ENCODE data around the gene LIME1.
"Not testable (repeated sequence)": the region's sequence is repeated elsewhere in the genome, so short reads cannot be mapped to it uniquely, and the experiment has no call there.

LIME1 gene

DNA sequence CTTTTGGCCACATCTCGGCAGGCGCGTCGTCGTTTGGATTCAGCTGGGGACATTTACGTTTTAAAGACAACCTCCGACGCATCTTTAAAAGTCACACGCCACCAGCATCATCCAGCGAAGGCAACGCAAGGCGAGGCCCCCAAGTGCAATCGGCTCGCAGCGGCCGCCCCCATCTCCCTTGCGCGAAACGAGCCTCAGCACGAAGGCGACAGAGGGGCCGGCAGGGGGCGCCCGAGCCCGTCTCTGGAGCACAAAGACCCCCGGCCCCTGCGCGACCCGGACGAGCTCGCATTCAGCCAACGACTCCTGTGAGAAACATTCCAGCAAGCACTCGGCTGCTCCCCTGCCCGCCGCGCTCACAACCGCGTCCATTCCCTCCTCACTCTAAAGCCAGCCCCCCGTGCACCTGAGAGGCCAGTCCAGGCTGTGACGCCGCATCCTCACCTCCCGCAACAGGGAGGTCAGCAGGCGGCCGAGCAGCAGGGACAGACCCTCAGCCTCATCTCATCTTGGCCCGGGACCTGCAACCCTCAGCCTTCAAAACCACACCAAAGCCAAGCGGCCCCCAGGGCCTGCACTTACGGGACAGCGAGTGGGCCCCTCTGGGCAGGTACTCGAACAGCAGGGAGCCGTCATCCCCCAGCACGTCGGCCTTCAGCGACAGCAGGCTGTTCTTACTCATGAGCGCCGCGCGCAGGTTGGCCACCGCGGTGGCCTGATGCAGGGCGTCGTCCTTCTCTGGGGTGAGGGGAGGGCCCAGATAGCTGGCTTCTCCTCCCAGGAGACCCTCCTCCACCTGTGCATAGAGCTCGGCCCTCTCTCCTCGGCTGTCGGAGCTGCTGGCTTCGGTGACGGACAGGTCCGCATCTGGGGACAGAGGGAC, 38.9 kb downstream of the LIME1 start:
- peak in 1 of 4 experiments; percentile 22 for DNase-seq

DNA sequence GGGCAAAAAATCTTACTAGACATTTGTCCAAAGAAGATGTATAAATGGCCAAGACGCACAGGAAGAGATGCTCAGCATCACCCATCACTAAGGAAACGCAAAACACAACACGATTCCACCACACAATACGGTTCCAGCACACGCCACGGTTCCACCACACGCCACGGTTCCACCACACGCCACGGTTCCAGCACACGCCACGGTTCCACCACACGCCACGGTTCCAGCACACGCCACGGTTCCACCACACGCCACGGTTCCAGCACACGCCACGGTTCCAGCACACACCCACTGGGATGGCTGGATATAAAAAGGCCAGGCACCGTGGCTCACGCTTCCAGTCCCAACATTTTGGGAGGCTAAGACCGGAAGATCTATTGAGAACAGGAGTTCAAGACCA, 40.4 kb downstream of the LIME1 start:
- DNase-seq = not testable (repeated sequence)

GRCh38 chr20:63777614-63778013, 41.1 kb downstream of the LIME1 start:
- no peak for DNase-seq

GRCh38 chr20:63778034-63778752, 41.7 kb downstream of the LIME1 start:
- DNase-seq = no peak

DNA sequence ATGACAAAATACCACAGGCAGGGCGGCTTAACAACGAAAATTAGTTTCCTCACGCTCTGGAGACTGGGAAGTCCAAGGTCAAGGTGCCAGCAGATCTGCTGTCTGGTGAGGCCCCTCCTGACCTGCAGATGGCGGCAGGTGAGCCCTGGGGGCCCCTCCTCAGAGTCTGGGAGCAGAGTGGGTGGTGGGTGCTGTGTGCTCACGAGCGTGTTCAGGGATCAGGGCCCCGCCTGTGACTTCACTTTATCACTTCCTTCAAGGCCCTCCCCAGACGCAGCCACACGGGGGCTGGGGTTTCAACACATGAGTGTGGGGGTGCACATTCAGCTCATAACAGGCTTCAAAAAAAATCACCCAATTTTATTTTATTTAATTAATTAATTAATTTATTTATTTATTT, 42.4 kb downstream of the LIME1 start:
- no peak for DNase-seq

- no peak for DNase-seq
Observed at GRCh38 chr20:63781181-63781580, 44.7 kb downstream of the LIME1 start.

DNA sequence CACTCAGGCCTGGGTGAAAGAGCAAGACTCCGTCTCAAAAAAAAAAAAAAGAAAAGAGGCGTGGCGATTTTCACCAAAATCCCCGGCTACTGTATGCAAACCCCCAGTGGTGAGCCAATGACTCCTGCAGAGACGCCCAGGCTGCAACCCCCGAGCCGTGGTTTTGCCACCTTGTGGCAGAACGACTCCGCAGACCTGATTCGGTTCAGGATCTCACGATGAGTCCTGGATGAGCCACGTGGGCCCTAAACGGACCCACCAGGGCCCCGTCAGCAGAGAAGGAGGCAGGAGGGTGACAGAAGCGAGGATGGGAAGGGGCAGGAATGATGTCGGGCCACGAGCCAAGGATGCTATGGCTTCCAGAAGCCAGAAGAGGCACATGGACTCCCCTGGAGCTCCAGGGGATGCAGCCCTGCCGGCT, 45.6 kb downstream of the LIME1 start:
- no peak for DNase-seq

- DNase-seq = no peak
Observed at GRCh38 chr20:63782521-63782971, 46.1 kb downstream of the LIME1 start.

GRCh38 chr20:63783970-63784369, 47.5 kb downstream of the LIME1 start:
- no peak for DNase-seq

- DNase-seq = no peak
Observed at GRCh38 chr20:63785691-63786131, 49.2 kb downstream of the LIME1 start.

DNA sequence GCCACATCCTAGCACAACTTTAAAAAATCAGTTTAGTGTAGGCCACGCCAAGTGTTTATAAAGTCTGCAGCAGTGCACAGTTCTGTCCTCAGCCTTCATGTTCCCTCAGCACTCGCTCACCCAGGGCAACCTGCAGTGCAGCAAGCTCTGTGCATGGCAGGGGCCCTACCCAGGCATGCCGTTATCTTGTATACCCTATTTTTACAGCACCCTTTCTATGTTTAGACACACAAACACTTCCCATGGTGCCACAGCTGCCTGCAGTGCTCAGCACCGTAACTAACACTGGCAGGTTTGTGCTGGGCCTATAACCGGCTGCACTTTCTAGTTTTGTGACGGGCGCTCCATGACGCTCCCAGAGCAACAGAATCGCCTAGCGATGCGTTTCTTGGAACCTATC, 50.8 kb downstream of the LIME1 start:
- no peak for DNase-seq

GRCh38 chr20:63787749-63788148, 51.3 kb downstream of the LIME1 start:
- DNase-seq = no peak

All from activated CD4-positive, CD25-positive, alpha-beta regulatory T cell (primary cell).